Measurements from ENCODE around the gene PRMT1. TPM values are rescaled to one million over a fixed set of nuclear protein-coding genes. Genes with fewer than 3 reads are reported as not detected.
"Not testable (repeated sequence)": the region's sequence is repeated elsewhere in the genome, so short reads cannot be mapped to it uniquely, and the experiment has no call there.

Gene PRMT1
- total RNA-seq, 1 experiment from 2014 or later, result 342 TPM

DNA sequence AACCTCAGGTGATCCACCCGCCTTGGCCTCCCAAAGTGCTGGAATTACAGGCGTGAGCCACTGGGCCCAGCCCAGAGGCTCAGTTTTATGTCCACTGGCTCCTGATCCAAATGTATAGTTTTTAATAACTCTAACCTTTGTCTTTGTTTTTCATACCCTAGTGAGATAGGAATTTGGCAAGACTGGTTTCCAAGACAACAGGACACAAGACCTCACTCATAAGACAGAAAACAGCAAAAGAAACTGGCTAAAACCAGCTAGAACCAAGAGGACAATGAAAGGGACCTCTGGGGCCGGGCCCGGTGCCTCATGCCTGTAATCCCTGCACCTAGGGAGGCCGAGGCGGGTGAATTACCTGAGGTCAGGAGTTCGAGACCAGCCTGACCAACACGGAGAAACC, 41.4 kb downstream of the PRMT1 start:
- no peak for DNase-seq (ENCODE audit: low read depth)

- no peak for DNase-seq (ENCODE audit: low read depth)
Measured at GRCh38 chr19:49718991-49719390, 41.9 kb downstream of the PRMT1 start.

DNA sequence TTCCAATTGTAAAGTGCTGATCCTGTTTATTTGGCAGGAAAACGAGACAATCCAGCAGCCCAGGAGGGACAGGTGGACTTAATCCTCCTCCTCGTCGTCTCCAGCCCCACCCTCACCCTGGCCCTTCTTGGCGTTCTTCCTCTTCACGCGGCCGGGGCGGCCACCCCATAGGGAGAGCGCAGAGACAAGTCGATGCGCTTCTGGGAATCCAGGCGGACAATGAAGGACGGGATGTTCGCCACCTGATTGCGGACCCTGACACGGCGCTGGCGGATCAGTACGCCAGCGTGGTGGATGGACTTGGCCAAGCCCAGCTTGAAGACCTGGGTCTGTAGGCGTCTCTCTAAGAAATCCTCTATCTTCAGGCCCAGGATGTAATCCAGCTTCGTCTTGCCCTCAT, 42.3 kb downstream of the PRMT1 start:
- not testable (repeated sequence) for DNase-seq (ENCODE audit: low read depth)

- no peak for DNase-seq (ENCODE audit: low read depth)
Measured at GRCh38 chr19:49727217-49728030, 50.4 kb downstream of the PRMT1 start.

DNA sequence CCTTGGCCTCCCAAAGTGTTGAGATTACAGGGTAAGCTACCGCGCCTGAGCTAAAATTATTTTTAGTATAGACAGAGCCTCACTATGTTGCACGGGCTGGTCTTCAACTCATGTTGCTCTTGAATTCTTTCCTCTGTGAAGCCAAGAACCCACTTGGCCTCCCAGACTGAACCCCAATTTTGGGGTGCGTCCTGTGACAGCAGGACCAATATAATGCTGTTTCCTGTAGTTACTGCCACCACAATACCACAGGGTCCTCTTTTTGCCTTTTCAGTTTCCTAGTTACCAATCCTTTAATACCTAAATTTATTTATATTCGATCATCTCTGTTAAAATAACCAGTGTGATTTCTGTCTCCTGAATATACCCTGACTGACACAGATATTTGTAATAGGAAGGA, 53.1 kb downstream of the PRMT1 start:
- no peak for DNase-seq (ENCODE audit: low read depth)

Other genes with a start within 250 kb of the PRMT1 start
- gene SLC17A7, start 235.7 kb upstream of the PRMT1 start, total RNA-seq (2014; rRNA removed), result 0.46 TPM in 1 of 2 replicates, not detected in the other
- 81.1 and 90.7 TPM in 2 replicates for gene PIH1D1, start 225.5 kb upstream of the PRMT1 start, total RNA-seq (2014; rRNA removed)
- 34.8 and 42.6 TPM in 2 replicates for gene ALDH16A1, start 224.0 kb upstream of the PRMT1 start, total RNA-seq (2014; rRNA removed)
- gene FLT3LG, start 203.1 kb upstream of the PRMT1 start, total RNA-seq (2014; rRNA removed), result 2.6 and 4.6 TPM in 2 replicates
- gene RPL13A, start 189.7 kb upstream of the PRMT1 start, total RNA-seq (2014; rRNA removed), result 1,577 and 2,027 TPM in 2 replicates
- 2,307 and 2,635 TPM in 2 replicates for gene RPS11, start 180.8 kb upstream of the PRMT1 start, total RNA-seq (2014; rRNA removed)
- 95.6 and 96.2 TPM in 2 replicates for gene FCGRT, start 164.6 kb upstream of the PRMT1 start, total RNA-seq (2014; rRNA removed)
- gene RCN3, start 149.3 kb upstream of the PRMT1 start, total RNA-seq (2014; rRNA removed), result 234 and 287 TPM in 2 replicates
- gene NOSIP, start 96.7 kb upstream of the PRMT1 start, total RNA-seq (2014; rRNA removed), result 75.2 and 76.8 TPM in 2 replicates
- 0.29 and 0.38 TPM in 2 replicates for gene PRRG2, start 96.0 kb upstream of the PRMT1 start, total RNA-seq (2014; rRNA removed)
- 3.8 and 5.5 TPM in 2 replicates for gene PRR12, start 86.1 kb upstream of the PRMT1 start, total RNA-seq (2014; rRNA removed)
- gene RRAS, start 37.1 kb upstream of the PRMT1 start, total RNA-seq (2014; rRNA removed), result 61.3 and 65.3 TPM in 2 replicates
- gene SCAF1, start 35.1 kb upstream of the PRMT1 start, total RNA-seq (2014; rRNA removed), result 23.9 and 24.8 TPM in 2 replicates
- 55.0 and 62.7 TPM in 2 replicates for gene IRF3, start 11.4 kb upstream of the PRMT1 start, total RNA-seq (2014; rRNA removed)
- gene BCL2L12, start 11.3 kb upstream of the PRMT1 start, total RNA-seq (2014; rRNA removed), result 25.6 and 25.7 TPM in 2 replicates
- 1.2 TPM in 2 replicates for gene ADM5, start 12.3 kb downstream of the PRMT1 start, total RNA-seq (2014; rRNA removed)
- gene CPT1C, start 13.8 kb downstream of the PRMT1 start, total RNA-seq (2014; rRNA removed), result 0.90 and 2.5 TPM in 2 replicates
- not detected in 2 replicates for gene TSKS, start 86.0 kb downstream of the PRMT1 start, total RNA-seq (2014; rRNA removed)
- gene AP2A1, start 89.7 kb downstream of the PRMT1 start, total RNA-seq (2014; rRNA removed), result 103 and 107 TPM in 2 replicates
- 27.6 and 29.3 TPM in 2 replicates for gene FUZ, start 136.0 kb downstream of the PRMT1 start, total RNA-seq (2014; rRNA removed)
- gene MED25, start 141.0 kb downstream of the PRMT1 start, total RNA-seq (2014; rRNA removed), result 19.0 and 23.1 TPM in 2 replicates
- 93.5 and 109 TPM in 2 replicates for gene PTOV1, start 173.9 kb downstream of the PRMT1 start, total RNA-seq (2014; rRNA removed)
- 51.3 and 51.6 TPM in 2 replicates for gene PNKP, start 190.3 kb downstream of the PRMT1 start, total RNA-seq (2014; rRNA removed)
- gene AKT1S1, start 200.1 kb downstream of the PRMT1 start, total RNA-seq (2014; rRNA removed), result 17.1 and 20.7 TPM in 2 replicates
- 7.5 and 9.8 TPM in 2 replicates for gene TBC1D17, start 200.4 kb downstream of the PRMT1 start, total RNA-seq (2014; rRNA removed)
- gene IL4I1, start 219.6 kb downstream of the PRMT1 start, total RNA-seq (2014; rRNA removed), result 0.34 TPM in 1 of 2 replicates, not detected in the other